ENCODE results near the gene NUP153.
A peak's percentile ranks its signal among the peaks of the same experiment; 100 is the strongest.
"Not testable (repeated sequence)": the region's sequence is repeated elsewhere in the genome, so short reads cannot be mapped to it uniquely, and the experiment has no call there.

Gene NUP153

DNA sequence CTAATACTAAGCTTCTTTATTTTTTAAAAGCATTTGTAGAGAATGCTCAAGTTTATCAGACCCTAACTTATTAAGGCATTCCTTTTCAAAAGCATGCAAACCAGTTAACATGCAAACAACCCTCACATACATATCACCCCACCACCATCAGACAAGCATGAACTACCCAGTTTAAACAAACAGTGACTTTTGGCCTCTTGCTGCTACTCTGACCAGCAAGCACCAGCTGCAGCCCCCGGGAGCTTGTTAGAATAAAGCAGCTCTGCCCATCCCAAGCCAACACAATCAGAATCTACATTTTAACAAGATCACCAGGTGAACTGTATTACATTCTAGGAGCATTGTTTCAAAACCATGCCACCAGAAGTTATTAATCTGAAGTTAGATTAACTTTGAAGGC lies 5.9 kb upstream of the NUP153 start:
- no peak for DNase-seq

DNA sequence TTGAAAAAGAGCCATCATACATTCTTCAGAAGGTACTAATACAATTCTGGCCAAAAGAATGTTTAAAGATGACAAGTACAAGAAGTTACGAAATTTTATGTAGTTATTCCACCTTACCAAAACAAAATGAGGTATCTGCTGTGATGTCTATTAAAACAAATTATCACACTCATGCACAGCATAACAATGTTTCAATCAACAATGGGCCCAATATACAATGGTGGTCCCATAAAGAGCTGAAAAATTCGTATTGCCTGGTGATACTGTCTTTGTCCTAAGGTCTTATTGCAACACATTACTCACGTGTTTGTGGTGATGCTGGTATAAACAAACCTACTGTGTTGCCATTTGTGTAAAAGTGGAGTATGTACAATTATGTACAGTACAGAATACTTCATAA lies 3.6 kb upstream of the NUP153 start:
- DNase-seq, result no peak

DNA sequence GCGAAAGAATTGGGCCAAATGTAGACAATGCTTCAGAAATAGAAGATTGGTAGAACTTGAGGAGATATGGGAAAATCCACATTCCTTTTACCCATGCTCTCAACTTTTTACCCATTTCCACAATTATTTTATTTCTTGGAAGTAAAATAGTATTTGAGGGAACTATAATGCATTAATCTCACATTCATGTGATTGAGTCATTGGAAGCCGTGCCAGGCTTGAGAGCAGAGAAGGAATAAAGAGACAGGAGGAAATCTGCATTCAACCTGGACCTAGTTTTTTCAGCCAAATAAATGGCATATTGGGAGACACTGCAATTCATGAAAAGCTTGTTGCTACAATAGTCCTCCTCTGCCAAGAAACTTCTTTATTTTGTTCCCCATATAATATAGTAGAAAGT lies 2.8 kb upstream of the NUP153 start:
- no peak for DNase-seq

DNA sequence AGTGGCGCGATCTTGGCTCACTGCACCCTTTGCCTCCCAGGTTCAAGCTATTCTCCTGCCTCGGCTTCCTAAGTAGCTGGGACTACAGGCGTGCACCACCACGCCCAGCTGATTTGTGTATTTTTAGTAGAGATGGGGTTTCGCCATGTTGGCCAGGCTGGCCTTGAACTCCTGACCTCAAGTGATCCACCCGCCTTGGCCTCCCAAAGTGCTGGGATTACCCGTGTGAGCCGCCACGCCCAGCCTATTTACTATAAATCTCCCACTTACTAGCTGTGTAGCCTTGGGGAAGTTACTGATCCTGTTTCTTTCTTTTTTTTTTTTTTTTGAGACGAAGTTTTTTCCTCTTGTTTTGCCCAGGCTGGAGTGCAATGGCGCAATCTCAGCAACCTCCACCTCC lies 1.3 kb upstream of the NUP153 start:
- DNase-seq, result not testable (repeated sequence)

DNA sequence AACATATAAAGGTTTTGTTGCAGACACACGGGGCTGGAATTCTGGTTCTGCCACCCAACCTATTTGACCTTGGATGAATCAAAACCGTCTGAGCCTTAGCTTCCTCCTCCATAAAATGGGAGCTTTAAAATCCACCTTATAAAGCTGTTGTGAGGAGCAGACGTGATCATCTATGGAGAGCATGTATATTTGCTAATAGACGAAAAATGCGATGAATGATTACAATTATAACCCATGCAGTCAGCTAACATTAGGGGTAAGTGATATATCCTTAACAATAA lies 586 bp upstream of the NUP153 start:
- no peak for DNase-seq

DNA sequence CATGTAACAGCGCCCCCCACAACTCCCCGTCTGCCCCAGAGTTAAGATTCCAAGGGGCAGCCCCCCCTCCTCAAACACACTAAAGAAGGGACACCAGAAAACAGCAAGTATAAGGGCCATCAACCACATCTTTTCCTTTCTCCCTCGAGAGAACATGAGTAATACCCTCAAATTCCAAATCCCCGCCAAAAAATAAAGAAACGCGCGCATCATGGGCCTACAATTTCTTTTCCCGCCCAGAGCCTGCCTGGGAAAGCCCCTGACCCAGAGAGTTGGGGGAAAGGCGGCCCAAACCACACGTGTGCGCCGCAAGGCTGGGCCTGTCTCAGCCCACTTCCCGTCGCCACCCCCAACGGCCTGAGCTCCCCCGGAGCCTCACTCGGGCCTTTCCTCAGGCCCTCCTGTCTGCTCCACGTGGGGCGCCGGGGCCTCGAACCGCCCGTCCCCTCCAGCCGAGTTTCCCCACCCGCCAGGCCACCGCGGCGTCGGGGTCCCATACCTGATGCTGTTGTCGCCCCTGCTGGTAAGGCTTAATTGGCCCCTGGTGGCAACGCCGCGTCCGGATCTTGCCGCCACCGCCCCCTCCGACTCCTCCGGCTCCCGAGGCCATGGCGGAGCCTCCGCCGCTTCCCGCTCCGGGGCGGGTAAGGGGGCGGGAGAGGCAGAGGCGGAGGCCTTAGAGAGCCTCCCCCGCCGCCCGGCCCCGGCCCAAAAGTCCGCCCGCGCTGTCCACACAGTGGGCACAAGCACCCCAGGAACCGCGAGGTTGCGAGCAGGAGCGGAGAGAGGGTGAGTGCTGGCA lies 746 bp downstream of the NUP153 start:
- peak; percentile 88 for DNase-seq

DNA sequence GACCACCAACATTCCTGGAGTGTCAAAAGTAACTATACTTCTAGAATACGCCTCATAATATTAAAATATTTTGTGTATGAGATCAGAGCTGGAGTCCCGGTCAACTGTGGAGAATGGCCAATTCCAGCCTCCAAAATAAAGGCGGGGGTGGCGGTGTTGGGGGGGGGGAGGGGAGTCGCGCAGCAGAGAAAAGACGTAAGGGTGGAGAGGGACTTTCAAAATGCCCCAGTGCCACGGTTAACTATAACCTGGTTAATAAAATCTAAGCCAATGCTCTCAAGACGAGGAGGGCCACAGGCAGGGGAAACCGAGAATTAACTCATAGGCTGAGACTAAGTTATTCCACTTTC lies 1.3 kb downstream of the NUP153 start:
- DNase-seq, result no peak

DNA sequence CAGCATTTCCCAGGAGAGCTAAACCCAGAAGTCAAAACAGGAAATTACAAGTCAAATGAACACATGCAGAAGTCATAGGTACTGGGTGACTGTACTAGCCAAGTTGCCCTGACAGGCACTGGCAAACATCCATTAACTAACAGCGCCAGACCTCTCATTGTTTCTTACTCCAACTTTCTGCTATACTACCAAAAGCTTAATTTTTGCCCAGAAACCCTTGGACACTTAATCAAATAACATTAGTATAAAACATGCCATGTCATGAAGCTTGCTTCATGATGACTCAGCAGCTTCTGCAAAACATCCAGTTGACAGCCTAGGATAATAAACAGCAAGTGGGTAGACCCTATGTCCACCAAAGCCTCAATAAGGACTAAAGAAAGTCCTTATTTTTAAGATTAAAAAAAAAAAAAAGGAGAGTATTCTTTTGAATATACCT lies 3.5 kb downstream of the NUP153 start:
- DNase-seq, result no peak

DNA sequence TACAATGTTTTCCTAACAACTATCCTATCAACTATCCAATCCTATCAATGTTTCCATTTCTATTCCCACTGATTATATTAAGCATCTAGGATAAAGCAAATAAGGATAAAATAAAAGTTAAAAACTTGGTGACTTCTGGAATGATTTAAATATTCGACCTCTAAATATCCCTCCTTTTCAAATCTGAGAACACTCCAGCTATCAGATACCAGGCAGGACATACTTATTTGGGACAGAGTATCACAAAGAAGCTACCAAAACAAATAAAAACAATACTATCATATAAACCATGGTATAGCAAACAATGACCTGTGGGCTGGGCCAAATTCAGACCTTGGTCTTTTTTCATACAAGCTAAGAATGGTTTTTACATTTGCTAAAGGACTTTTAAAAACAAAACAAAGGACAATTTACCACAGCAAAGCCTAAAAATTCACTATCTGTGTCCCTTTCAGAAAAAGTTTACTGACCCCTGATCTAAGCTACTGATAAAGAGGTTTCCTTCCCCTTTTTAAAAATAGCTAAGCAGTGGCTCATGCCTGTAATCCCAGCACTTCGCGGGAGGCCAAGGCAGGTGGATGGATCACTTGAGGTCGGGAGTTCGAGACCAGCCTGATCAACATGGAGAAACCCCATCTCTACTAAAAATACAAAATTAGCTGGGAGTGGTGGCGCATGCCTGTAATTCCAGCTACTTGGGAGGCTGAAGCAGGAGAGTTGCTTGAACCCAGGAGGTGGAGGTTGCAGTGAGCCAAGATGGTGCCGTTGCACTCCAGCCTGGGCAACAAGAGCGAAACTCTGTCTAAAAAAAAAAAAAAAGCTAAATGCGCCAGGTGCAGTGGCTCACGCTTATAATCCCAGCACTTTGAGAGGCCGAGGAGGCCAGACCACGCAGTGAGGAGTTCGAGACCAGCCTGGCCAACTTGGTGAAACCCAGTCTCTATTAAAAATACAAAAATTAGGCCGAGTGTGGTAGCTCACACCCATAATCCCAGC lies 6.0 kb downstream of the NUP153 start:
- DNase-seq, result no peak

DNA sequence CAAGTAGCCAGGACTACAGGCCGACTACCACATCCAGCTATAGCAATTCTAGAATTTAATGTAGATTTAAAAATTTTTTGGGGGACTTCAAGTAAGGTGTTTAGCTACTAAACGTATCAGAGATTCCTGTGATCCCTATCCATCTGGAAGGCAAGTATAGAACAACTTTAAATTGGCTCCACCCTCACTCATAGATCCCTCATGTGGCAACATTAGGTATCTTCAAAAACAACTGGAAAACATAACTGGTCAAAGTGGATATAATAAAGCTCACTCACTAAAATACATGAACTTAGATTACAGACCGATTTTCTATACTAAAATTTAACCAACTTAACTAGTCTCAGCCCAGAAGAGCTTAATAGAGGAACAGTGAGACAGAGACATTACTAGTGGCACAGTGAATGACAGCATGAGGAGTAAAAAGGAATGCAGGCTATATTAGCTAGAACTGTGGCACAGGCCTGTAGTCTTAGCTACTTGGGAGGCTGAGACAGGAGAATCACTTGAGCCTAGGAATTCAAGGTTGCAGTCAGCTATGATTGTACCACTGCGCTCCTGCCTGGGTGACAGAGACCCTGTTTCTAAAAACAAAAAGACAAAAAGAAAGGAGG lies 14.7 kb downstream of the NUP153 start:
- DNase-seq, result no peak

DNA sequence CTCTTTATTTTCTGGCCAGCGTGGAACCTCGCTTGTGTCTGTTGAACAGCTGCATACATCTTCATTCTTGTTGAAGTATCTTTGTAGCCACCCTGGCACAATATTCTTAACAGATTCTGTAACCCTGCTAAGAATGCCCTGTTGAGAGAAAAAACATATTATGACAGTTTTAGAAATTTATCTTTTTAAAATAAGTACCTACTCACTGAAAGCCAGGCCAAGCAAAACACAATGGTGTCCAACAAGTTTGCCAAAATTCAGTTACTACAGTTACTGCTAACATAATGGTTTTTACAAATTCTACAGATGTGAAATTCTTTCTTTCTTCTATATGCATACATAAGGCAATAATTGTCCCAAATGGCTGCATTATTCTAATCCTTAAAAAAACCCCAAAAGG lies 18.2 kb downstream of the NUP153 start:
- no peak for DNase-seq

DNA sequence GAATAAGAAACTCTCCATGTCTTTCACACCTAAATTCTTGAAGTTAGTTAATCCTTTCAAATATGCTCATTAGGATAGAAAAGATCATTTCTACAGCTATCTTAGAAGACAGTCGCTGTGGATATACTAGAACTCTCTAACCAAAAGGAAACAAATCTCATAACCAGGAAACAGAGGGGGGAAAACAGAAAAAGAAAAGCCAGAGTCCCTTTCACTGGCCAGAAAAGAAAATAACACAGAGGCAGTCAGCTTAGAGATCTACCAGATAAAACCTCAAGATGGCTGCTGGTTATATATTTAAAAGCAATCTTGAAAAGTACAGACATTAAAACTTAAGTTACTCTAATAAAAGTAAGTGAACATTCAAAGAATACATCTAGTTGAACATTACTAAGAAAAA lies 19.6 kb downstream of the NUP153 start:
- no peak for DNase-seq

DNA sequence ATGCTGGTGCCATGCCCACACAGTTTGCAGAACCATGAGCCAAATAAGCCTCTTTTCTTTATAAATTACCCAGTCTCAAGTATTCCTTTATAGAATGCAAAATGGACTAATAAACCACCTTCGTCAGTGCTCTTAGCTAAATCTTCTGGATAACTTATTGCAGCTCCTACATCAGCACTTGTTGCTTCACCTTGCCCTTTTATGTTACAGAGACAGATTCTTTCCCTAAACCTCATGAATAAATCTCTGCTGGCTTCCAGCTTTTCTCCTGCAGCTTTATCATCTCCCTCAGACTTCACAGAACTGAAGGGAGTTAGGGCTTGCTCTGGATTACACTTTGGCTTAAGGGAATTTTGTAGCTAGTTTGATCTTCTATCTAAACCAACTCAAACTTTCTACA lies 22.6 kb downstream of the NUP153 start:
- DNase-seq, result no peak

DNA sequence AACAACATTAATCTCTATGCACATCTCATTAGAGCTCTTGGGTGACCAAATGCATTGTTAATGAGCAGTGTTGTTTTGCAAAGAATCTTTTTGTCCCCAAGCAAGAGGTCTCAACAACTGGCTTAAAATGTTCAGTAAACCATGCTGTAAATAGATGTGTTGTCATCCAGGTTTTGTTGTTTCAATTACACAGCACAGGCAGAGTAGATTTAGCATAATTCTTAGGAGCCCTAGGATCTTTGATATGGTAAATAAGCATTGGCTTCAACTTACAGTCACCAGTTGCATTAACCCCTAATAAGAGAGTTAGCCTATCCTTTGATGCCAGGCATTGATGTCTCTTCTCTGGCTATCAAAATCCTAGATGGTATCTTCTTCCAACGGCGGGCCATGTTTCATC lies 23.3 kb downstream of the NUP153 start:
- no peak for DNase-seq

DNA sequence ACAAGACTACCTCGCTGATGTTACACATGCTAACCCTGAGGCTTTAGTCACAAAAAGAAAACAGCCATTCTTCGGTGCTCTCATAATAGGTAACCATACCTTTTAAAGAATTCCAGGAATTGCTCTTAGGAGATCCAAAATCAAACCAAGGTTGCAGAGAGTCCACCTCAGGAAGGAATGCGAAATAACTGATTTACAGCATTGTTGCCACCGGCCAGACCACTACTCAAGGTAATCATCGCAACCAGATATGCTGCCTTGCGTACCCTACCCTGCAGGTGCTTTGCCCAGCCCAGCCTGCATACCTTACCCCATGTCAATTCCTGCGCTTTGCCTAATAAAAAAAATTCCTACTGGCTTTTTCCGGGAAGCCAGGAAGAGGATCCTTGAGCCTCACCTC lies 27.0 kb downstream of the NUP153 start:
- DNase-seq, result no peak

DNA sequence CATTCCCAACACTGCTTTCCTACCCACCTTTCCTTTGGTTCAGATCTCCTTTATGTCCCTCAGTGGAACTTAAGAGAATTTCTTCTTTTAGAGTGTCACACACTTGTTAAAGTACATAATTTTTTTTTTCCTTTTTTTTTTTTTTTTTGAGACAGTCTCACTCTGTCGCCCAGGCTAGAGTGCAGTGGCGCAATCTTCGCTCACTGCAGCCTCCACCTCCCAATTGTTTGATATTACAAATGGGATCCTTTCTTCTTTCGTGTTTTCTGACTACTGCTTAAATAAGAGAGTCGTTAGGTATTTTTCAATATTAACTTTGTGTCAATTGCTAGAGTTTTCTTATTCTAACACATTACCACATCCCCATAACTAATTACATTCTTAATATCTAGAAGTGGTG lies 29.1 kb downstream of the NUP153 start:
- no peak for DNase-seq

DNA sequence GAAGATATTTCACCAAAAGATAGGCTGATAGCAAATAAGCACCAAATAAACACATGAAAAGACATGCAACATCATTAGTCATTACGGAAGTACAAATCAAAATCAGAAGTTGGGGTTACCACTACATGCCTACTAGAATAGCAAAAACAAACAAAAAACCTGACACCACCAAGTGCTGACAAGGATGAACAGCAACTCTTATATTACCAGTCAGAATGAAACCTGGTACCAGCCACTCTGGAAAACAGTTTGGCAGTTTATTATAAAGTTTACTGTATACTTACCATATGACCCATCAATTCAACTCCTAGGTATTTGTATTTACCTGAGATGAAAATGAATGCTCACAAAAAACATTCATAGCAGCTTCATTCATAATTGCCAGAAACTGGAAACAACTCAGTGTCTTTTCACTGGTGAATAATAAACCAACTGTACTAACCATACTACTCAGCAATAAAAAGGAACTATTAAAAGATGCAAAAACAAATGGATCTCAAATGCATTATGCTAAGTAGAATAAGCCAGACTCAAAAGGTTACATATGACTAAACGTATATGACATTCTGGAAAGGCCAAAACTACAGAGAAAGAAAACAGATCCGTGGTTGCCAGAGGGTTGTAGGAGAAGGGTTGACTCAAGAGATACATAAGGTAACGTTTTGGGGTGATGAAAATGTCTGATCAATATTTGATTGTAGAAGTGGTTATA lies 33.0 kb downstream of the NUP153 start:
- no peak for DNase-seq

DNA sequence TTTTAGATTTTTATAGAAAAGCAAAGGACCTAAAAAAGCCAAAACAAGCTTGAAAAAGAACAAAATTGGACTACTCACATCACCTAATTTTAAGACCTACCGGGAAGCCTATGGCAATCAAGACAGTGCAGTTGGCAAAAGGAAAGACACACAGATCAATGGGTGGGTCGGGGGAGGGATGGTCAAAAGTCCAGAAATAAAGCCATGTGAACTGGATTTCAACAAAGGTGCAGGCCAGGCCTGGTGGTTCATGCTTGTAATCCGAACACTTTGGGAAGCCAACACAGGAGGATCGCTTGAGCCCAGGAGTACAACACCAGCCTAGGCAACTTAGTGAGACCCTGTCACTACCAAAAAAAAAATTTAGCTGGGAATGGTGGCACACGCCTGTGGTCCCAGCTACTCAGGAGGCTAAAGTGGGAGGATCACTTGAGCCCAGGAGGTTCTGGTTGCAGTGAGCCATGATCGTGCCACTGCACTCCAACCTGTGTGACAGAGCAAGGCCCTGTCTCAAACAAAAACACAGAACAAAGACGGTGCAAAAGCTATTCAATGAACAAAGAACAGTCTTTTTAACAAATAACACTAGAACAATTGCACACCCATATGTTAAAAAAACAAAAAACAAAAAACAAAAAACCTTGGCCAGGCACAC lies 34.5 kb downstream of the NUP153 start:
- DNase-seq, result no peak

DNA sequence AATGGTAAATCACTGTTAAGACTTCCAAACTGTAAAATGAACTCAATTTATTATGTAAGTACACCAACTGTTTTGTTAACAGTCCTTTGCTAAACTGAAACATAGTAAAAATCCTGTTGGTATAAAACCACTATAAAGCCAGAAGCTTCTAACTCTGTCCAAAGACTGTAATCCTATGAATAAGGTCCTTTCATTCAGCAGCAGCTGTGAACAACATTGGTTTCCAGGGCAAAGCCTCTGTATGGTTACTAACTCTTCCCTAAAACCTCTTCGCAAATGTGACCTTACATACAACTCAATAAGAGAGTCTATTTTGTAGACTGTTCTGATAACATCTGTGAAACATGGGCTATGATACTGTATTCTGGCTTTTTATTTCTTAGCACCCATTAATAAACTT lies 40.1 kb downstream of the NUP153 start:
- no peak for DNase-seq

DNA sequence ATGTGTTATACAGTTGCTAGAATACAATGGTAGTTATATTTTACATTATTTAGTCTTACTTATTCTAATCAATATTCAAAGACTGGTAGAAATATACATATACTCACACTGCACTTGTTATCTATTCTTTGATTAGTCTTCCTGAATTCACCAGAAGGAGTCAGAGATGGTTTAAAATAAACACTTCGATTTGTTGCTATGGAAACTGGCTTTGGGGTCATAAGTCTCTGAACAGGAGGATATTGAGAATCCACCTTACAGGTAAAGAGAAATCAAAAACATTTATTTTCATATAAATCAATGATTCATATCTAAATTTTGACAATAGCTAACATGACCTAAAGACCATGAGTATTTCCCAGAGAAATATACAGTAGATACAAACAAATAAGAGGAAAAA lies 41.6 kb downstream of the NUP153 start:
- no peak for DNase-seq

DNA sequence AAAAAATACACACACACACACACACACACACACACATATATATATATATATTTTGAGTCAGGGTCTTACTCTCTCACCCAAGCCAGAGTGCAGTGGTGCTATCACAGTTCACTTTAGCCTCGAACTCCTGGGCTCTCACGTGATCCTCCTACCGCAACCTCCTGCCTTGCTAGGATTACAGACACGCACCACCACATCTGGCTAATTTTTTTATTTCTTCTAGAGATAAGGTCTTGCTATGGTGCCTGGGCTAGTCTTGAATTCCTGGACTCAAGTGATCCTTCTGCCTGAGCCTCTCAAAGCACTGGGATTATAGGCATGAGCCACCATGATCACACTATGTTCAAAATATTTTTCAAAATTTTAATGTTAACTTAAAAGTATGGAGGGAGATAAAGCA lies 43.5 kb downstream of the NUP153 start:
- no peak for DNase-seq

DNA sequence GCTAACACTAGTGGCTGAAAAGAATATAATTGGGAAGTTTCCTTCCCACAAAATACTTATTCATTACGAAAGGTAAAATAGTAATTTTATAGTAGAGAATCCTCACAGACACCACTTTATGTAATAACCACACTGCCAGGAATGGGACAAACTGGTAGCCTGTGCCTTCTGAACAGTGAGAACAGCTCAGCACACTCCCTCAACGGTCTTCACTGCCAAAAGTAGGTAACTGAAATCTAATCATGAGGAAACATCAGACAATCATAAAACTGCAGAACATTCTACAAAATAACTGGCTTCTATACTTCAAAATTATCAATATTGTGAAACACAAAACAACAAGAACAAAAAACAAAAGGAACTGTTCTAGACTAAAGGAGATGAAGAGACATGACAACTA lies 44.1 kb downstream of the NUP153 start:
- no peak for DNase-seq

DNA sequence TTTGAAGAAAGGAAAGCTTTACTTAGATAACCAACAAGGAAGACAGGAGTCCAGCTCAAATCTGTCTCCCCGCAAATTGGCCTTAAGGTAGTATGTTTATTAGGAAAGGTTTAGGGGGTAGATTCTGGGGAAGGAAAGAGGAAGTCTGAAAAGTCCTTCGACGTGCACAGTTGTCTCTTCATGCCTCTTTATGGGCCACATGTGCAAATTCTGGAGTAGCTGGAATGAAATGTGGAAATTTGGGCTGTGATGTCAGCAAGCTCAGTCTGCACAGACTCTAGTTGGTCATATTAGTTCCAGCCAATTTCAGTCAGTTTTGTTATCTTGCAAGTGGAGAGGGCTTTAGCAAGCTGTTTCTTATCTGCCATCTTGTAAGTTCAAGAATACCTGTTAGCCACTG lies 50.1 kb downstream of the NUP153 start:
- DNase-seq, result no peak
